Ascending aorta (tissue), 2 donors: Measurements from ENCODE around the gene CREB3. TPM values are rescaled to one million over a fixed set of nuclear protein-coding genes. Genes with fewer than 3 reads are reported as not detected.
A peak's percentile ranks its signal among the peaks of the same experiment; 100 is the strongest.

Source experiments
- DNase-seq, 2 donors: peaks; one replicate each; pipeline ENCODE4 v3.0.0-alpha.2; 2019; ENCODE audit warnings: low spot score in 2 of 2
- H3K27ac ChIP-seq, 2 donors: fragments of 200-600 bp; sonication (generic); one replicate each; pipeline ENCODE4 v1.5.1; 2016 to 2017; ENCODE audit warnings: mild to moderate bottlenecking in 1 of 2
- H3K27me3 ChIP-seq: fragments of 200-600 bp; sonication (generic); one replicate; pipeline ENCODE4 v1.5.1; 2017
- H3K36me3 ChIP-seq, 2 donors: fragments of 200-600 bp; sonication (generic); one replicate each; pipeline ENCODE4 v1.5.1; 2016
- H3K4me1 ChIP-seq, 2 donors: fragments of 200-600 bp; sonication (generic); one replicate each; pipeline ENCODE4 v1.5.1; 2016 to 2017; ENCODE audit warnings: mild to moderate bottlenecking in 1 of 2
- H3K4me3 ChIP-seq, 2 donors: fragments of 200-600 bp; sonication (generic); one replicate each; pipeline ENCODE4 v1.5.1; 2016 to 2017; ENCODE audit warnings: mild to moderate bottlenecking in 1 of 2
- H3K9me3 ChIP-seq, 2 donors: fragments of 200-600 bp; sonication (generic); one replicate each; pipeline ENCODE4 v1.5.1; 2016
- intact Hi-C: fragments of 100-400 bp; cut with DNase I; formaldehyde crosslinking; loops from one replicate; pipeline ENCODE4 v1.15.1; 2023
- total RNA-seq: library from RNA; depleted of rRNA; stranded (reverse); fragments of >200 nt; gene quantifications from one replicate; pipeline ENCODE4 v1.1.0, GENCODE V29; 2016
- TF ChIP-seq, protein P1 (sequence below), 3 experiments: fragments of 200-600 bp in 2 of 3; fragments of 450-650 bp in 1 of 3; sonication (generic) in 2 of 3; IDR thresholded peaks; one replicate each; pipeline ENCODE4 v1.5.1; 2016 to 2019; ENCODE audit warnings: antibody characterized with exemption in 3 of 3, mild to moderate bottlenecking in 1 of 3, moderate library complexity in 1 of 3

CREB3 gene
- total RNA-seq, 1 donor from 2014 or later = 48.3 TPM

DNA sequence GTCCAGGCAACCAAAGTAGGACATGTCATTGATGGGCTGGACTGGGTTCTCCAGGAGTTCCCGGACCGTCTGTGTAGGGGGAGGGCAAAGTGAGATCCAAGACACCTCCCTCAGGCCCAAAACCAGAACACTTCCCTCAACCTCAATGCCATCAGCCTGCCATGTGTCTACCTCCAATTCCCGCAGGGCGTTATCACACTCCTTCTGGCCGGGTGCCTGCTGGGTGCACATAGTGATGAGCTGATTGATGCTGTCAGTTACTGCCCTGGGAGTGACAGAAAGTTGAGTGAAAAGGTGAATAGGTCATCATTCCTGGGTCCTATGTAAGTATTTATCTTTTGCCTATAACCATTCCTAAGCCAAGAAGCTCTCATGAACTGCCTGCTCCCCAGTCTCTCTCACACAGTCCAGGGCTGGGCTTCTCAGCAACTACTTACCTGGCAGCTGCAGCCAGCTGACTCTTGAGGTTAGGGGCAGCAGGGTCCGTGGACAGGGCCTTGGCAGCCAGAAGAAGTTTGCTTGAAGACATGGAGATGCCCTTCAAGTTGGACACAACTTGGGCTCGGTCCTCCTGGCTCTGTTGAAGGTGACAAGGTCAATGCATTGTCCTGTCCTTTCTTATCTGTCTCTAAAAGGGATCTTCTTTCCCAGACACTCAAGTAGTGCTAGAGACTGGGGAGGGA lies 21.5 kb upstream of the CREB3 start:
- TF ChIP-seq, protein P1, sequence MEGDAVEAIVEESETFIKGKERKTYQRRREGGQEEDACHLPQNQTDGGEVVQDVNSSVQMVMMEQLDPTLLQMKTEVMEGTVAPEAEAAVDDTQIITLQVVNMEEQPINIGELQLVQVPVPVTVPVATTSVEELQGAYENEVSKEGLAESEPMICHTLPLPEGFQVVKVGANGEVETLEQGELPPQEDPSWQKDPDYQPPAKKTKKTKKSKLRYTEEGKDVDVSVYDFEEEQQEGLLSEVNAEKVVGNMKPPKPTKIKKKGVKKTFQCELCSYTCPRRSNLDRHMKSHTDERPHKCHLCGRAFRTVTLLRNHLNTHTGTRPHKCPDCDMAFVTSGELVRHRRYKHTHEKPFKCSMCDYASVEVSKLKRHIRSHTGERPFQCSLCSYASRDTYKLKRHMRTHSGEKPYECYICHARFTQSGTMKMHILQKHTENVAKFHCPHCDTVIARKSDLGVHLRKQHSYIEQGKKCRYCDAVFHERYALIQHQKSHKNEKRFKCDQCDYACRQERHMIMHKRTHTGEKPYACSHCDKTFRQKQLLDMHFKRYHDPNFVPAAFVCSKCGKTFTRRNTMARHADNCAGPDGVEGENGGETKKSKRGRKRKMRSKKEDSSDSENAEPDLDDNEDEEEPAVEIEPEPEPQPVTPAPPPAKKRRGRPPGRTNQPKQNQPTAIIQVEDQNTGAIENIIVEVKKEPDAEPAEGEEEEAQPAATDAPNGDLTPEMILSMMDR (IDR thresholded peaks at IDR 0.05) = no peak
- peaks cover 98% of the 10 kb centered on the region in 2 donors for H3K36me3 ChIP-seq
- intact Hi-C loops = no loop called here
- H3K4me1 ChIP-seq = no peaks in the 10 kb centered on the region
- peak overlapping the region; percentile 17 to 40 for H3K27ac ChIP-seq
- H3K4me3 ChIP-seq = no peak overlapping the region
- DNase-seq = no peak
- no peaks in the 10 kb centered on the region for H3K9me3 ChIP-seq
- no peaks in the 10 kb centered on the region for H3K27me3 ChIP-seq

DNA sequence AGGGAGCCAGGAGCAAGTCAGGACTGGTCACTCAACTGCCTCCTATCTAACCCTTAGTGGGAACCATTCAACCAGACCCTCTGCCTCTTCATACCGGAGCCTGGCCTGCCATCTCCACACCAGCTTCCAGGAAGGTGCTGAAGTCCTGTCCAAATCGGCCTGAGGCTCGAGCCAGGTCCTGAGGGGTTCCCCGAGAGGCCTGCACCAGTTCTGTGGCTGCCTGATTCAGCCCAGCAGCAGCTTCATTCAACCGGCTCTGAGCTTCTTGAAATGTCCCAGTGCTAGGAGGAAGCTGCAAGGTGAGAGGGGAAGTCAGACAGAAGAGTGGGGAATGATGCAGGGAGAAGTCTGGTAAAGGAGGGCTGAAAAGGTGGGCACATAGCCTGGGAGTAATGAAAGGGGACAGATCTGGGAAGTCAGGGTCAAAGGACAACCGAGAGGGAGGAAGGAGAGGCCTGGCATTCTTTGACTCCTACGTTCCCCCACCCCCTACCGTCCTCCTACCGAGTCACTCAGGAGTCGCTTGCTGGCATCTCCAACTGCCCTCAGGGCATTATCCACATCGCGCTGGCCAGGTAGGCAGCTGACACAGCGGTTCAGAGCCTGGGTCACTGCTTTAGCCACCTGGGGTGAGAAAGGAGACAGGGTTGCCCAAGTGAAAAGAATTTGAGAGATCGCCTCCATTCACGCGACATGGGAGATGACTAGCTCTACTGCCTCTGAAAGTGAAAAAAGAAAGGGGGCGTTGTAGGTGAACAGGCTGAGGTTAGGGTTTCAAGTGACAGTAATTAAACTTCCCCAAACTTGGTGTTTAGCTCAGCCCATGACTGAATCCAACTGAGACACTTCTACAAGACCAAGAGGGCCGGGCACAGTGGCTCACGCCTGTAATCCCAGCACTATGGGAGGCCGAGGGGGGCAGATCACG lies 20.7 kb upstream of the CREB3 start:
- Histone ChIP-seq H3K9me3 (no peaks in the 10 kb centered on the region), H3K4me1 (peaks cover 0 to 3% of the 10 kb centered on the region in 2 donors), H3K27ac (peak overlapping the region; percentile 1 to 17), H3K4me3 (no peak overlapping the region), H3K36me3 (peaks cover 98% of the 10 kb centered on the region in 2 donors), H3K27me3 (no peaks in the 10 kb centered on the region)
- intact Hi-C loops = no loop called here
- TF ChIP-seq, protein P1 (IDR thresholded peaks at IDR 0.05) = no peak
- no peak for DNase-seq

DNA sequence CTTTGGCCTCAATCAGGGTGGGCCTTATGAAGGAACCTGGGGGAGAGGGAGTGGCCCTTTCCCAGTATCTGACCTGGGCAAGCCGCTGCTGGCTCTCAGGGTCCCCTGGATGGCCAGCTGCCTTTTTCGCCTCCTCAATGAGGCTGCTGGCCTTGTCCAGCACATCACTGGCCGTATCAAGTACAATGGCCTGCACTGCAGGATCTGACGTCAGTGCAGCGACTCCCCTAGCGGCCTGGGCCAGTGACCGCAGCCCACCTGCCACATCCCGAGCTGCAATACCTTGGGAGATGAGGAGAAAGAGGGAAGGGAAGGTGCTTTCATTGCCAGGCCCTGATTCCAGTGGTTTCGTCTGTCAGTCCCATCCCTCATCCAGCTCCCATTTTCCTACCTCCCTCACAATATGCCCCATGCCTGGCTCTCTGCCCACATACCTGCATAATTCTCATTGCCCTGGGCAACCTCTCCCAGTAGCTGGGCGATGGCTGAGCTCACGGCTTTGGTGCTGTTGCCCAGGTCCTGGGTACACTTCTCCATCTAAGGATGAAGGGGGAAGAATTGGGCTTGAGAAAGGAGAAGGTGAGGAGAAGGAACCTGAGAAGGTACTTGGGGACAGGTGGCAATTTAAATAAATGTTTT lies 19.6 kb upstream of the CREB3 start:
- Histone ChIP-seq H3K4me1 (peaks cover 0 to 3% of the 10 kb centered on the region in 2 donors), H3K9me3 (no peaks in the 10 kb centered on the region), H3K27ac (peak overlapping the region in 1 of 2 donors; percentile 35), H3K36me3 (peaks cover 98% of the 10 kb centered on the region in 2 donors), H3K27me3 (no peaks in the 10 kb centered on the region), H3K4me3 (no peak overlapping the region)
- intact Hi-C loops = no loop called here
- TF ChIP-seq, protein P1 (IDR thresholded peaks at IDR 0.05) = no peak
- no peak for DNase-seq

DNA sequence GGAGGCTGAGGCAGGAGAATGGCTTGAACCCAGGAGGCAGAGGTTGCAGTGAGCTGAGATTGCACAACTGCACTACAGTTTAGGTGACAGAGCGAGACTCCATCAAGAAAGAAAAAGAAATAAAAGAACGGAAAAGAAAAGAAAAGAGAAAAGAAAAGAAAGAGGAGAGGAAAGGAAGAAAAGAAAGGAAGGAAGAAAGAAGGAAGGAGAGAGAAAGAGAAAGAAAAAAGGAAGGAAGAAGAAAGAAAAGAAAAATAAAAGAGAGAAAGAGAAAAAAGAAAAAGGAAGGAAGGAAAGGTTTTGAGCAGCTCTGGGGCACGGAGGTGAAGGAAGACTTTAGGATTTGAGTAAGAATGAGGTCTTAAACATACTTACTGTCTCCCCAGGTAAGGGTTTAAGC lies 18.9 kb upstream of the CREB3 start:
- Histone ChIP-seq H3K9me3 (no peaks in the 10 kb centered on the region), H3K4me1 (peaks cover 0 to 3% of the 10 kb centered on the region in 2 donors), H3K36me3 (peaks cover 98% of the 10 kb centered on the region in 2 donors), H3K27ac (peak overlapping the region; percentile 43 to 53), H3K27me3 (no peaks in the 10 kb centered on the region), H3K4me3 (no peak overlapping the region)
- intact Hi-C loops = no loop called here
- no peak for DNase-seq
- TF ChIP-seq, protein P1 (IDR thresholded peaks at IDR 0.05) = no peak

DNA sequence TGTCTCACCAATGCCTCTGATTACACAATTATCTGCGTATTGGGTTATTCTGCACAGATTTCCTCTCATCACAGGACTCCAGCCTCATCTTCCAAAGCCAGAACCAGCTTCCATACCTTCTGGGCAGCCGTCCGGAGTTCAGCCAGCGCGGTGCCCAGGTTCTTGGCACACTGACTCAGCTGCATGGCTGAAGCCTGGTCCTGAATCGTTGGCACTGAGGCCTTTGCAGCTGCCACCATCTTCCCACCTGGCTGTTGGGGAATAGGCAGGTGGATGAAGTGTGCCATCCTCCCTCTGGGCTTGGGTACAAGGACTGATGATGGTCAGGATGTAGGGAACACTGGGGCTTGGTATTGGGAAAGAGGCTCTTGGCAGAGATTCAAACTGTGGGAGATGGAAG lies 18.3 kb upstream of the CREB3 start:
- no peaks in the 10 kb centered on the region for H3K27me3 ChIP-seq
- intact Hi-C loops = no loop called here
- peaks cover 0 to 3% of the 10 kb centered on the region in 2 donors for H3K4me1 ChIP-seq
- H3K9me3 ChIP-seq = no peaks in the 10 kb centered on the region
- TF ChIP-seq, protein P1 (IDR thresholded peaks at IDR 0.05) = no peak
- H3K36me3 ChIP-seq = peaks cover 98% of the 10 kb centered on the region in 2 donors
- no peak overlapping the region for H3K4me3 ChIP-seq
- no peak for DNase-seq
- peak overlapping the region; percentile 43 to 53 for H3K27ac ChIP-seq
